ENCODE results near the gene LDAH.
A peak's percentile ranks its signal among the peaks of the same experiment; 100 is the strongest.

Gene LDAH

DNA sequence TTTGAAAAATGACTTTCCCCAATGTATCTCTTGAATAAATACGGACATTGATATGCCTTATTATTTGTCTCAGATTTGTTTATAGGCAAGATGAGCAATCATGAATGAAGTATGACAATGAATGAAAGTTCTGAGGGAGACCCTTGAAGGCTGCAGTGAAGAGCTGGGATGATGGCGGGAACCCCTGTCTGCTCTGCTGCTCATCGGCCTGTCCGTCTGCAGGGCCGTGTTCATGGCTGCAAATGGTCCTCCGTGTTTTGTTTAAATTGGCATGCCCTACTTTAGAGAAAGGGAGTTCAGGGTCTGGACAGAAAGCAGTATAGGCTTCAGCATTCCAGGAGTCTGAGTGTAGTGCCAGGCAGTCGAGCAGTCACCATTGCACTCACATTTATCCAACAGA is 170.8 kb downstream of the LDAH start:
- DNase-seq (ENCODE audit: low read depth in 2 of 2) = no peak

DNA sequence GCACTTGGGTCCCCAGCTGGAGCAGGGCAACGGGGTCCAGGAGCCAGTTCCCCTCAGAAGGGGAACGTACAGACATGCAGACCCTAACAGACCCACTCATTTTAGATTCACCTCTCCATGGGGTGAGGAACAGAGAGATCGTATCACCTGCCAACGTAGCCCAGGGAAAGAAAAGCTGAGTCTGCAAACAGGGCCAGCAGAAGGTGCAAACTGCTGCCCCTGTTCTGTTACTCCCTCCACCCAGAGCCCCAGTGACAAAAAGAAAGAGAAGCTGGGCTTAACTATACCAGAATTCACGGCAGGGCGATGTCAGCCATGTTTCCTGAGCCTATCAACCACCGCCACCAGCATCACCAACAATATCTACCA is 171.2 kb downstream of the LDAH start:
- DNase-seq (ENCODE audit: low read depth in 2 of 2) = no peak

DNA sequence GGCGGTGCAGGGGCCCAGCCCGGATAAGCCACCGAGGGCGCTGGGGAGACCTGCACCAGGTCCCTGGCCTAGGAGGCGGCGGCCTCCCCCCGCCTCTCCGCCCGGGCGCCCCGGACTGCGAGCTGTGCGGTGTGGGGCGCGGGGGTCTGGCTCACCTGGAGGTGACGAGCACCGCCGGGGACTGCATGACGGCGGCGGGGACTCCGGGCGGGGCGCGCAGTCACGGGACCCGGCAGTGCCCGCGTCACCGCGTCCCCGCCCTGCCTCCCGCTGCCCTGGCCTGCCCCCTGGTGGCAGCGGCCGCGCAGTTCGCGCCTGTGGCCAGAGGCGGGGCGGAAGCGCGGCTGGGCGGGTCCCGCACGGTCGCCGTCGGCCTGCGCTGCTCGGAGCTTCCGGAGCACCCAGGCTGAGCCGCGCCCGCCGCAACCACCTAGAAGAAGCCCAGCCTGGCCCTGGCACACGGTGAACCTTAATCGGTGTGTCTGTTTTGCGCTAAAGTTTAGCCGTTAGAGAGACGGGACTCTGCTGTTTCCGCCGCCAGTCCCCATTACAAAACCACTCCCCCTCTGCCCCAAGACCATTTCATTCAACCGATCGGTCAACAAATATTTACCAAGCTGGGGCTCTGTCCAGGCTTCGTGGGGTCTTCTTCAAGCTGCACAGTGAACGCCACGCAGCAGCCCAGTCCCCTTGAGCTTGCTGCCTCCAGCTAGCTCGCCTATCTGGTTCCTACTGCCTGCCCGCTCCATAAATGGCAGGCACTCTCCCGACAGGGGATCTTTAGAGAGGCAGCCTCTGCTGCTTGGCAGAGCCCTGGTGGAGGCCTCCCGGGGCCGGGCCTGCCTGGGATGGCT is 171.8 kb downstream of the LDAH start, which contains the start of gene HS1BP3:
TSS of gene HS1BP3 (minus strand) at position 222 of the 854 bp plus-strand sequence. CDS start at position 187, 35 bp downstream.
- DNase-seq (ENCODE audit: low read depth in 2 of 2) = peak; percentile 74 to 76

DNA sequence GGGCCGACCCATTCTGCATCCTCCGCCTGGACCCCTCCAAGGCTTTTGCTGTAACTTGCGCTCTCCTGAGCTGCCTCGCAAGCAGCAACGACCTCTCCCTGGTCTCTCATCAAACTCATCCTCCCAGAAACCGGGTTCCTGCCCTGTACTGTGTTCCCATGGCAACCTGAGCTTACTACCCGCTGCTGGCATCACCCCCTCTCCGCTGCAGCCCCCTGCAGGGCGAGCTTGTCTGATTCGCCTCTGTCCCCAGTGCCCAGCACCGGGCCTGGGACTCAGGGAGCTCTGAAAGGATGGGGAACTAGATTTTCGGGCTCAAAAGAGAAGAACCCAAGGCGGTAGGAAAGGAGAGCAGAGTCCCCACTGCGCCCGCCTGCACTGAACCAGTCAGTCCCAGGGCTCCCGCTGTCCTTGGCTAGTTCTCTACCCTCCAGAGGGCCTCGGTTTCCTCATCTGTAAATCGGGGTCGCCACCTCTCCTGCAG is 172.5 kb downstream of the LDAH start:
- no peak for DNase-seq (ENCODE audit: low read depth in 2 of 2)

DNA sequence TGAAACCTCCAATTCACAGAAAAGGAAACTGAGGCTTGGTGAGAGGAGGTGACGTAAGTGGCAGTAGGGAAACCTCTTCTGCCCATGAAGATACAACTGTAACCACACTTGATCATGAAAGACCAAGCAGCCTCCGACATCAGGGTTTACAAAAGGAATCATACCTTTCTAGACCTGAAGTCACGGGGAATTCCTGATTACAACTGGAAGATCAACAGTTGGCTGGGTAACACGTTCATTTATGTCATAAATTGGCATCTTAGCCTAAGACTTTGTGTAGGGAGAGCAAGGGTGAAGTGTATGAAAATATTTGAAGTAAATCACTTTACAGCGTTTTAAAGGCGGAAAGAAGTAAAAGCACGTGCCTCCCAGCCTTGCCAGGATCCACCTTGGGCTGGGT is 172.9 kb downstream of the LDAH start:
- no peak for DNase-seq (ENCODE audit: low read depth in 2 of 2)

DNA sequence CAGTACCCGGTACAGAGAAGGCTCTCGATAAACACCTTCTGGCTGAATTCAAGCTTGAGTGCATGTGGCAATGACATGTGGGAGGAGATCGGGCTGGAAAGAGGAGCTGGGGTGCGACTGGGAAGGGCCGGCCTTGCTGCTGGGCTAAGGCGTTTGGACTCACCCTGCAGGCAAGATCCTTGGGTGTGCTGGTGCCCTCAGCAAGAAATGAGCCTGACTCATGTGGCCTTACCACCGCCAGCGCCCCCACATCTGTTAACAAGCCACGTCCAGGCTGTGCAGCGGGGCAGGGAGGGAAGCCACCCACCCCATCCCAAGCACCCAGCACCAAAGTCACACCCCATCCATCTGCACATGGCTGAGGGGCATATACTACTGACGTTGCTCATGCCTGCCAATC is 173.3 kb downstream of the LDAH start:
- no peak for DNase-seq (ENCODE audit: low read depth in 2 of 2)

DNA sequence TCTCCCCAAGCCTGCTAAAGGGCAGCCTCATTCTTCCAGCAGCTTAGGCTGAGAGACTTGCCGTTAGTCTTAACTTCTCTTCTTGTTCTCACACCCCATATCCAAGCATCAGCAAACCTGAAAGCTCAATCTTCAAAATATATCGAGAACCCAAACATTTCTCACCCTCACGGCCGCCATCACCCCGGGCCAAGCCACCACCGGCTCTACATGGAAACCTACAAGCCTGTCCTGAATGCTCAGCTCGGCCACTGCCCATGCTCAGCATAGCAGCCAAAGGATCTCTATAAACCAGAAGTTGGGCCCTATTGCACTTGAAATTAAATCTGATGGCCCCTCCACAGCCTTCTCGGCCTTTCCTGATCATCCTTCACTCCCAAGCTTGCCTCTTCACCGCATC is 174.1 kb downstream of the LDAH start:
- no peak for DNase-seq (ENCODE audit: low read depth in 2 of 2)

DNA sequence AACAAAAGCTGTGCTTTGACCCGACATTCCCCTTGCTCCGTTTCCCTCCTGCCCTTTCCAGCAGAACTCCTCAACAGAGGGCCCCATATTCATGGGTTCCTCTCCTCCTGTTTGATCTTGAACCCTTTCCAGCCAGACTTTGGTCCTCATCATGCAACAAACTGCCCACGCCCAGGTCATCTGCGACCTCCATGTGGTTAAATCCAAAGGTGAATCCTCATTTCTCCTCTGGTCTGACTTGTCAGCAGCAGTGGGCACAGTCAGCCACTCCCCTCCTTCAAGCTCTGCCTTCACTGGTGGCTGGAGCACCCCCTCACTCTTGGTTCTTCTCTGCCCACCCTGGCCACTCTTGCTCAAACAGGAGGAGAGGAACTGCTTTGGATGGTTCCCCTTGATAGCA is 174.7 kb downstream of the LDAH start:
- no peak for DNase-seq (ENCODE audit: low read depth in 2 of 2)

DNA sequence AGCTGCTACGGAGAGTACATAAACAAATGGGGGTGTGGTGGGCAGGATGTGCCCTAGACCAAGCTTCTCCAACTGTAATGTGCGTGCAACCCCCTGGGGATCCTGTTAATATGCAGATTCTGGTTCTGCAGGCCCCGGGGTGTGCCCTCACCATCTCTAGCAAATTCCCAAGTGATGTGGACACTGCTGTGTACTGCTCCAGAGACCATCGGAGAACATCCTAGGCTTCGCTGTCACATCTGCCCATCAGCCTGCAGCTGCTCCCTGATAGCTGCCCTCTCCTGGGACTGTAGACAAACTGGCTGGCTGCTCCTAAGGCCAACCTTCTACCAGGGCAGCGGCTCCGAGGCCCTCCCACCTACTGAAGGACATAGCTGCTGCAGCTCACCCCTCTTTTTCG is 175.2 kb downstream of the LDAH start:
- DNase-seq (ENCODE audit: low read depth in 2 of 2) = no peak

DNA sequence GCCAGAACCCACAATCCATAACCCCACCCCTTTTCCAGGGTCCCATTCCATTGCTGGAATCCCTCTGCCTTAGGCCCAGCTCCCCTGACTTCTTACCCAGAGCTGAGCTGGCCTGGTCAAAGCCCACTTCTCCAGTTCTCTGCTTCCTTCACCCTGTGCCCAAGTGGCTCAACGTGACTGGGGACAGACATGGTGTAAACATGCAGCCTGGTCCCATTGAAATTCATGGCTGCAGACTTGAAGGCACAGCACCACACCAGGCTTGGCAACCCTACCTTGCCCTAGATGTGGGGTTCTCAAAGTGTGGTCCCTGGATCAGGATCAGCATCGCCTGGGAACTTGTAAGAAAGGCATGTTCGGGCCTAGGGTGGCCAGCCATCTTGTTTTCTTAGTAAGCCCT is 175.7 kb downstream of the LDAH start:
- no peak for DNase-seq (ENCODE audit: low read depth in 2 of 2)

DNA sequence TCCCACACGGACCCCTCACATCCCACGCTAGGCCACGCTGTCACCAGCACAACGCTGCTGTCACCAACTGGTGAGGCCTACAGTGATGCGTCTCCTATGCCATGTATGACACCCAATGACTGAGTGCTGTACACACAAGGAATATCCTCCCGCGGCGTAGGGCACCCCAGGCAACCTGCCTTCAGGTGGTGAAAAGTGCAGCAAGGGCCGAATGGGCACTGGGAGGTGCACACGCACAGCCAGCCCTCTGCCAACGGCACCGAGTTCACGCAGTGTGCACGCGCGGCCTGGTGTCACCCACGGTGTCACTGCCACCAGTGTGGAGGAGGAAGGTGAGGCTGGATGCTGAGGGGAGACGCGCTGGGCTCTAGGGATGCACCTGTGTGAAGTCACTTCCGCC is 176.5 kb downstream of the LDAH start:
- DNase-seq (ENCODE audit: low read depth in 2 of 2) = no peak

DNA sequence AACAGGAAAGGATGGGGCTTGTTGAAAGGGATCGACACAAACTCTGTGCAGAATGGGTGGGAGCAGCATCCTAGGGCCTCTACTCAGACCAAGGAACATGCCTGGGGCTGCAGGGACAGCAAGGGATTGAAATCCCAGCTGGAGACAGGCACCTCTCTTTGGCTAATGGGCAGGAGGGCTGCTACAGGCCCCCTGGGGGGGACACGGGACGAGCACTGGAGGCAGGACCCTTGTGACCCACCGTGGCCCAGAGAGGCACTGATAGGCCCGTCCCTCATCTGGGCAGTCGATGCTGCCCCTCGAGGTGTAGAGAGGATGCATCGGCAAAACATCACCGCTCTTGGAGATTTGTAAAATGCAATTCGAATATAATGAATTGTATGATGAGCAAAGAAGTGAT is 177.1 kb downstream of the LDAH start:
- DNase-seq (ENCODE audit: low read depth in 2 of 2) = no peak

DNA sequence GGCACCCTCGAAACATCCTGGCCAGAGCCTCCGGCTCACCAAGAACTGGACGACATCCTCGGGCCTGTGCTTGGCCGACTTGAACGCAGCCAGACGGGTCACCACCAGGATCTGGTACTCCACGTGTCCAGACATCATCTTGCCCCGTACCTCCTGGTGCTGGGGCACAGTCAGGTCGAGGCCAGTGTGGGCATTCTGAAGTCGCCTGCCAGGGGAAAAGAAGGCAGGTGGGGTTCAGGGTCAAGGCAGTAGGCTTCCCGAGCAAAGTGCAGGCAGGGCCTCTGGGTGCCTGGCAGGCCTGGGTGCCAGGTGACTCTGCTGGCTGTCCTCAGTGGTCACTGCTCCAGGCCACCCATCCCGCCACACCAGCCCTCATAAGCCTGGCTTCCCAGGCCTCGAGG is 177.6 kb downstream of the LDAH start:
- DNase-seq (ENCODE audit: low read depth in 2 of 2) = no peak

DNA sequence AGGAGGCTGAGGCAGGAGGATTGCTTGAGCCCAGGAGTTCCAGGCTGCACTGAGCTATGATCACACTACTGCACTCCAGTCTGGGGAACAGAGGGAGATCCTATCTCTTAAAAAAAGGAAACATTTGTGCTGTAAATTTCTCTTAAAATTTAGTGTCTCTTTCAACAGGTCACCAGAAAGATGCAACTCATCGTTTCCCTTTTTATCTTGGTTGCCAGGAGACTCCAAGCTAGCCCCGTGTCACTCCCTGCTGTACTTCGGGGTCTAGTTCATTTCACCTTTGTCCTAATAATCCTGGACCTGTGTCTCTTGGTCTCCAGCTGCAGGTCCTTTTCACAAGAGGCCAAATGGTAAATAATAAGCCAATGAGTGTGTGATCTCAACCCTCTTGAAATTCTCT is 179.1 kb downstream of the LDAH start:
- no peak for DNase-seq (ENCODE audit: low read depth in 2 of 2)

DNA sequence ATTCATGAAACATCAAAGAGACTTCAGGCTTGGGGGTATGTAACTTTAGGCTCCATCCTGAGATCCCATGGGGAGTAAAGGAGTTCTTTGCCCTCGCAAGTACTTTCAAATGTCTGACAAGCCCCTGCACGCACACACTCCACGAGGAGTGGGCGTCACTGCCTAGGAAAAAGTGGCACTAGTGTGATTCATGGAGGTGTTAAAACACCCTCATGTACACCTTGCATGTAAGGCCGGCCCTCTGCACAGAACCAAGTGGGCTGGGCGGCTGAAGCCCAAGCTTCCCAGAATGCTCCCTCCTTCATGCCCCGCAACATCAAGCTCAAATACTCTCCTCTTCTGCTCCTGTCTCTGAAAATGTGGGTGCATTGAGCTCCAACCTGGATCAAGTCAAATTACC is 179.8 kb downstream of the LDAH start:
- no peak for DNase-seq (ENCODE audit: low read depth in 2 of 2)

DNA sequence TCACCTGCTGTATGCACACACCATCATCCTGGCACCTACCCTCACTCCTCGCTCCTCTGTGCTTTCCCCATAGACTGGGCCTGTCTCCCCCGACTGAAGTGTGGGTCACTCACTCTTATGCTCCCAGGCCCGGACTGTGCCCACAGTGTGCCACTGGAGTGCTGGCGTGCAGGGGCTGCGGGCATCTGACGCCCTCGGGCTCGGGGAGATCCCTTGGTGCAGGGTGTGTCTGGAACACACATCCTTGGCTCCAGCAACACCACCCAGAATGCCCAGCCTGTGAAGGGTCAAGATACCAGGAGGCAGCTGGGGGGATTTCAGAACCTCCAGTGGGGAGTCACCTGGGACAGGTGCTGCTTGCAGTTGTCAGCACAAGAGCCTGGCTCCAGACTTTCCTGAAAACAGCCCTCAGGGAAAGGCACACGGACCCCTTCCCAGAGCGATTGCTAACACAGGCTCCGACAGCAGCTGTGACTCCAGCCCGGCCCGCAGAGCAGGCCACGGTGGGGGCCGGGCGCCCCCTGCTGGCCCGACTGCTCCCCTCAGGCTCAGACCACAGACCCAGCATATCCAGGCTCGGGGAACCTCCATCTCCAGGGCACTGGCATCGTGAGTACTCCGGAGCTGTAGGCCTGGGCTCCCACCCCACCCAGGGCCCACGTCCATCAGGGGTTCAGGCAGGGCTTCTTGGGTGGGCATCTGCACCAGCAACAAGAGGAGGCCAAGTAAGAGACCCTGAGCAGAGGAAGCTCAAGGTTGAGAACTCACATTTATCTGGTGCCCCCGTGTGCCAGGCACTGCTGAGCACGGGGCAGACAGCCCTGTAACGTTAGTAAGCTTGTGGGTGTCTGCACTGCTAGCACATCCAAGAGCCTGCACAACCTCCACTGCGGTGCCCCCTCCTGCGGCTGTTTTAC is 180.6 kb downstream of the LDAH start:
- DNase-seq (ENCODE audit: low read depth in 2 of 2) = peak; percentile 53 to 71

DNA sequence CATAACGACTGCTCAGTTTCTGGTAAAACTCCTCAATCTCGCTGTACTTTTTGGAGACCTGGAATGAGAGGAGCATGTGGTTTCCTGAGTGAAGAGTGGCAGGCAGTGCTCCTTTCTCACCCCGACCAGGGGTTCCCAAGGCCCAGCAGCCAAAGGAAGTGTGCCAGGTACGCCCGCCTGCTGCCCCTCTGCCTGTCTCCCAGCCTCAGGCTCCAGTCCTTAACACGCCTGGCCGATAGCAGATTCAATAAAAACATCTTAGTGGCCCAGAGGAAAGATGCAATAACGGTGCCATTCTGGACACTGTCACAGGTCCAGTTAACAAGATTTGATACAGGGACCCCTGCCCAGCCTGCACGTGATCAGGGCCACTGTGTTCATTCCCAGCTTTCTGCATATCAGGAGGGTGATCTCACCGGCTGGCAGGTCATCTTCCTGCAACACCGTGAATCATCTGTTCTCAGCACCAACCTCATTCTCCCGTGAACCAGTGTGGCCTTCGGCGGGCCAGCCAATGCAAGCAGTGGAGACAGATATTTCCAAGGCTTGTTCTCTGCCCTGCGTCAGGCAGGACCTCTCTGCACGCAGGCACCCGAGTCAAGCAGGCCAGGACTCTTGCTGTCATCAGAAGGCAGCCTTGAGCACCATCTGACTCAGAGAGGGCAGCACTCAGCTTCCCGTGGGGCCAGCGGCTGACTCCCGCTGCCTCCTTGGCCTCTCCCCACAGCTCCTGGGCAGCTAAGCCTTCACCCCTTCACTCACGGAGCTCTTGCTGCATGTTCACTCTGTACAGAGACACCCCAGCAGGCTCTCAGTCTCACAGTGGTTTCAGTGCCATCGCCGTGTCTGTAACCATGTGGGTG is 181.5 kb downstream of the LDAH start:
- no peak for DNase-seq (ENCODE audit: low read depth in 2 of 2)

DNA sequence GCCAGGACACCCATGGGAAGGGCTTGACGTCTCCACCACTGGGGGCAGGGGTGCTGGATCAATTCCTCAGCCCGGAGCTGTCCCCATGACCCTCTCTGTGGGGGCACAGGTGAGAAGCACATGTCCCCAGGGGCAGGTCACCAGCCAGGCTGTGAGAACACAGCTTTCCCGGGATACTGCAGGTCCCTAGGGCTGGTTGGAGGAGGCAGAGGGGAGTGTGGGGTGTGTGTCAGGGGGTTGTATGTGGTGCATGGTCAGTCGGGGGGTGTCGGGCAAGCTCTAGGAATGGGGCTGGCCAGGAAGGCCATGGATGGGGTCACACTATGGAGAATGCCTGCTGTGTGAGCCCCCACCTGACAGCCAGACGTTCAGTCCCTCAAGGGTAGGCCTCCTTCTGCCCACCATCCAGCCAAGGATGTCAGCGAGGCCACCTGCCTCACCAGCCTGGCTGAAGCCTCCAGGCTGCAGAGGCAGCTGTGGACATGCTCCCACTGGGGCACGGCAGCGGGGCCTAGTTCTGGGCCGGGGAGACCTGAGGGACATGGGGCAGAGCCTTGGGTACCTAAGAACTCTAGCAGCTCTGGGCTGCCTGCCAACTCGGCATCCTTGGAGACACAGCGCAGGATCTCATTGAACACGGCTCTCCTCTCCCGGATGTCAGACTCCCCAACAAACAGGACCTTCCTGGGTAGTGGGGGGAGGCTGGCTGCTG is 182.3 kb downstream of the LDAH start:
- DNase-seq (ENCODE audit: low read depth in 2 of 2) = no peak

DNA sequence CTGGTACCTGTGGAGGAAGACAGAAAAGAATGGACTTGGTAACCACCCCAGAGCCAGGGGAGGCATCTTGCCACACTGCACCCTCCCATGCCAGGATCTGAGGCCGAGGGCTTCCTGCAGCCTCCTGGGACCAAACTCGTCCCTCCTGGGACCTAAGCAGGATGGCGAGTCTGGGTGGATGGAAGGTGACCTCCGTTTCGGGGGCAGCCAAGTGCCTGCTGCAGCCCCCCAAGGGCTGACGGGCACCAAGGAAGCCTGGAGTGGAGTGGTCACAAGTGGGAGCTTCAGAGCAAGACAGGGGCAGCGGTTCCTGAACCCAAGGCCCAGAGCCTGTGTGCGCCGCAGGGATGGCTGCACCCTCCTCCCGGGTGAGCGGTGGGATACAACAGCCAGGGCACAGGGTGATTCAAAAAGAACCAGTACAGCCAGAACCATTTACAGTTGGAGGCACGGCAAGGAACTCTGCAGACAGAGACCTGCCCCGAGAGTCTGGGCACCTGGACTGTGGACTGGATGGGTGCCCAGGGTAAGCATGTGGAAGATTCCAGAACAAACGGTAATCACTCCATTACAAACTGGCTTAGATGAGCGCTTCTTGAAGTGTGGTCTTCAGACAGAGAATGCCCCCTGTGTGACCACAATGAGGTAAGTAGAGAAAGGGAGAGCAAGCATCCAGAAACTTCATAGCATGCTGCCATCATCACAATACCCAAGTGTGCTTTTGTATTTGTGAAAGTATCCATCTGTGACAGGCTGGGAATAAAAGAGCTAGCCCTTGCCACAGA is 184.1 kb downstream of the LDAH start:
- no peak for DNase-seq (ENCODE audit: low read depth in 2 of 2)

DNA sequence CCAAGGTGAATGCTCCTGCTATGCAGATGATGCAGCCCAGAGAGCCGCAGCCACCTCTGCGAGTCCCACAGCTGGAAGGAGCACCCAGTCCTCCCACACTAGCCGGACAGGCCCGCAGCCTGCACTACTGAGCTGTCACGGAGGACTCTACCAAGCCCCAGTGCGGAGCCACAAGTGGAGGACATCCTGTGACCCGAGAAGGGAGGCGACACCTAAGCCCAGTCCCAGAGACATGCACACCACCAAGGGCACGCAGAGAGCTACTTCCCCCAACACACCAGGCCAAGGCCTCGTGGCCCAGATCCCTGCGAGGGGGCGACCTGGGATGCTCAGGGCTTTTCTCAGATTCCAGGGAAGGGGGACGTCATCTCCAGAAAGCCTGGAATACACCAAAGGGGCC is 184.9 kb downstream of the LDAH start:
- DNase-seq (ENCODE audit: low read depth in 2 of 2) = no peak
